ENCODE measurements around the gene CNTNAP2.

DNA sequence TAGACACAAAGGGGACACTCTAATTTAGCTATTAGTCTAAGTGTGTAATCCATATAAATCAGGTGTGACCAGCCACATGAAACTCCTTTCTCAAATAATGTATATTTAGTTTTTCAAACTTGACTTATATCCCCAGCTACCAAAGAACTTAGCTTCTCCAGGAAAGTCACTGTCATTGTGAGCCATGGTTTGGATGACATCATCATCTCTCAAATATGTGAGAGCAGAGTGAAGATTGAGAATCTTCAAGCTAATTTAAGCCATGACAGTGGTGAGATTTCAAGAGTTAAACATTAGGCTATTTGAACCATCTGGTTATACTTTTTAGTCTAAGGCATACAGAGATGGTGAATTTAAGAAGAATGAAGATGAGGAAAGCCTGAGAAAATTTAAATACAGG is 1165.6 kb downstream of the CNTNAP2 start:
- TF ChIP-seq, protein P1, sequence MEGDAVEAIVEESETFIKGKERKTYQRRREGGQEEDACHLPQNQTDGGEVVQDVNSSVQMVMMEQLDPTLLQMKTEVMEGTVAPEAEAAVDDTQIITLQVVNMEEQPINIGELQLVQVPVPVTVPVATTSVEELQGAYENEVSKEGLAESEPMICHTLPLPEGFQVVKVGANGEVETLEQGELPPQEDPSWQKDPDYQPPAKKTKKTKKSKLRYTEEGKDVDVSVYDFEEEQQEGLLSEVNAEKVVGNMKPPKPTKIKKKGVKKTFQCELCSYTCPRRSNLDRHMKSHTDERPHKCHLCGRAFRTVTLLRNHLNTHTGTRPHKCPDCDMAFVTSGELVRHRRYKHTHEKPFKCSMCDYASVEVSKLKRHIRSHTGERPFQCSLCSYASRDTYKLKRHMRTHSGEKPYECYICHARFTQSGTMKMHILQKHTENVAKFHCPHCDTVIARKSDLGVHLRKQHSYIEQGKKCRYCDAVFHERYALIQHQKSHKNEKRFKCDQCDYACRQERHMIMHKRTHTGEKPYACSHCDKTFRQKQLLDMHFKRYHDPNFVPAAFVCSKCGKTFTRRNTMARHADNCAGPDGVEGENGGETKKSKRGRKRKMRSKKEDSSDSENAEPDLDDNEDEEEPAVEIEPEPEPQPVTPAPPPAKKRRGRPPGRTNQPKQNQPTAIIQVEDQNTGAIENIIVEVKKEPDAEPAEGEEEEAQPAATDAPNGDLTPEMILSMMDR (IDR thresholded peaks at IDR 0.05; ENCODE audit: low read depth, low read length, missing input control): no peak
- no peak for TF ChIP-seq JUND (IDR thresholded peaks at IDR 0.05)
- TF ChIP-seq, protein P2, sequence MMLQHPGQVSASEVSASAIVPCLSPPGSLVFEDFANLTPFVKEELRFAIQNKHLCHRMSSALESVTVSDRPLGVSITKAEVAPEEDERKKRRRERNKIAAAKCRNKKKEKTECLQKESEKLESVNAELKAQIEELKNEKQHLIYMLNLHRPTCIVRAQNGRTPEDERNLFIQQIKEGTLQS (IDR thresholded peaks at IDR 0.05): no peak
- TF ChIP-seq, protein P3, sequence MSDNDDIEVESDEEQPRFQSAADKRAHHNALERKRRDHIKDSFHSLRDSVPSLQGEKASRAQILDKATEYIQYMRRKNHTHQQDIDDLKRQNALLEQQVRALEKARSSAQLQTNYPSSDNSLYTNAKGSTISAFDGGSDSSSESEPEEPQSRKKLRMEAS (IDR thresholded peaks at IDR 0.05): no peak
- no peak for TF ChIP-seq YY1 (IDR thresholded peaks at IDR 0.05)
- no peak for TF ChIP-seq TAF1 (conservative IDR thresholded peaks at IDR 0.05)
- TF ChIP-seq EGR1 (IDR thresholded peaks at IDR 0.05; ENCODE audit: low read depth in 2 of 2): no peak
- TF ChIP-seq, protein P4, sequence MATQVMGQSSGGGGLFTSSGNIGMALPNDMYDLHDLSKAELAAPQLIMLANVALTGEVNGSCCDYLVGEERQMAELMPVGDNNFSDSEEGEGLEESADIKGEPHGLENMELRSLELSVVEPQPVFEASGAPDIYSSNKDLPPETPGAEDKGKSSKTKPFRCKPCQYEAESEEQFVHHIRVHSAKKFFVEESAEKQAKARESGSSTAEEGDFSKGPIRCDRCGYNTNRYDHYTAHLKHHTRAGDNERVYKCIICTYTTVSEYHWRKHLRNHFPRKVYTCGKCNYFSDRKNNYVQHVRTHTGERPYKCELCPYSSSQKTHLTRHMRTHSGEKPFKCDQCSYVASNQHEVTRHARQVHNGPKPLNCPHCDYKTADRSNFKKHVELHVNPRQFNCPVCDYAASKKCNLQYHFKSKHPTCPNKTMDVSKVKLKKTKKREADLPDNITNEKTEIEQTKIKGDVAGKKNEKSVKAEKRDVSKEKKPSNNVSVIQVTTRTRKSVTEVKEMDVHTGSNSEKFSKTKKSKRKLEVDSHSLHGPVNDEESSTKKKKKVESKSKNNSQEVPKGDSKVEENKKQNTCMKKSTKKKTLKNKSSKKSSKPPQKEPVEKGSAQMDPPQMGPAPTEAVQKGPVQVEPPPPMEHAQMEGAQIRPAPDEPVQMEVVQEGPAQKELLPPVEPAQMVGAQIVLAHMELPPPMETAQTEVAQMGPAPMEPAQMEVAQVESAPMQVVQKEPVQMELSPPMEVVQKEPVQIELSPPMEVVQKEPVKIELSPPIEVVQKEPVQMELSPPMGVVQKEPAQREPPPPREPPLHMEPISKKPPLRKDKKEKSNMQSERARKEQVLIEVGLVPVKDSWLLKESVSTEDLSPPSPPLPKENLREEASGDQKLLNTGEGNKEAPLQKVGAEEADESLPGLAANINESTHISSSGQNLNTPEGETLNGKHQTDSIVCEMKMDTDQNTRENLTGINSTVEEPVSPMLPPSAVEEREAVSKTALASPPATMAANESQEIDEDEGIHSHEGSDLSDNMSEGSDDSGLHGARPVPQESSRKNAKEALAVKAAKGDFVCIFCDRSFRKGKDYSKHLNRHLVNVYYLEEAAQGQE (IDR thresholded peaks at IDR 0.05): no peak
- no peak for TF ChIP-seq FOXA1 (IDR thresholded peaks at IDR 0.05)
